Fibroblast of pulmonary artery (primary cell): ENCODE measurements around the gene TBC1D21.
"Not testable (repeated sequence)": the region's sequence is repeated elsewhere in the genome, so short reads cannot be mapped to it uniquely, and the experiment has no call there.

Experiments used
- DNase-seq: peaks from one replicate; pipeline ENCODE4 v3.0.0-alpha.2; 2010; ENCODE audit warnings: low read depth
- H3K4me3 ChIP-seq: replicated peaks from 2 replicates; pipeline ENCODE4 v1.5.1; 2011; ENCODE audit warnings: low read depth, mild to moderate bottlenecking, control low read depth, low read length, moderate library complexity
- CTCF ChIP-seq: IDR thresholded peaks from 2 replicates; pipeline ENCODE4 v1.5.1; 2011; ENCODE audit warnings: mild to moderate bottlenecking, control low read depth, low read length, inconsistent platforms; ENCODE audit errors: missing control alignments

Gene TBC1D21

GRCh38 chr15:73935547-73935946 lies 62.2 kb downstream of the TBC1D21 start:
- DNase-seq, result peak; percentile 52
- TF ChIP-seq CTCF, result no peak
- no peak overlapping the region for H3K4me3 ChIP-seq

GRCh38 chr15:73936181-73936580 lies 62.8 kb downstream of the TBC1D21 start:
- H3K4me3 ChIP-seq, result no peak overlapping the region
- DNase-seq, result peak; percentile 69
- peak; percentile 49 for TF ChIP-seq CTCF

GRCh38 chr15:73936588-73937290 lies 63.4 kb downstream of the TBC1D21 start:
- DNase-seq, result no peak
- H3K4me3 ChIP-seq, result no peak overlapping the region
- TF ChIP-seq CTCF, result no peak

GRCh38 chr15:73937296-73937695 lies 63.9 kb downstream of the TBC1D21 start:
- no peak overlapping the region for H3K4me3 ChIP-seq
- no peak for TF ChIP-seq CTCF
- no peak for DNase-seq

- no peak for DNase-seq
- no peak overlapping the region for H3K4me3 ChIP-seq
- TF ChIP-seq CTCF, result no peak
Observed at GRCh38 chr15:73937726-73938125, 64.4 kb downstream of the TBC1D21 start.

- not testable (repeated sequence) for DNase-seq, H3K4me3 ChIP-seq
Observed at GRCh38 chr15:73938516-73938915, 65.2 kb downstream of the TBC1D21 start.
